ENCODE measurements around the gene SHD.

- TF ChIP-seq CTCF (conservative IDR thresholded peaks at IDR 0.05; ENCODE audit: low read depth, low read length), result no peak
- TF ChIP-seq EZH2 (IDR thresholded peaks at IDR 0.05; ENCODE audit: borderline replicate concordance, low read depth, low read length, poor library complexity, severe bottlenecking), result no peak
Observed at GRCh38 chr19:4327252-4327876, 48.3 kb downstream of the SHD start.
